NCI-H345 treated with DMSO at 0.1 percent for 48 hours (cell line): ENCODE data around the gene TAS2R46.
"Not testable (repeated sequence)": the region's sequence is repeated elsewhere in the genome, so short reads cannot be mapped to it uniquely, and the experiment has no call there.

ENCODE experiments used
- DNase-seq: peaks from one replicate; lab custom pipeline; 2025; ENCODE audit not compliant: unreplicated experiment; lab: John Stamatoyannopoulos, UW

TAS2R46 gene, protein sequence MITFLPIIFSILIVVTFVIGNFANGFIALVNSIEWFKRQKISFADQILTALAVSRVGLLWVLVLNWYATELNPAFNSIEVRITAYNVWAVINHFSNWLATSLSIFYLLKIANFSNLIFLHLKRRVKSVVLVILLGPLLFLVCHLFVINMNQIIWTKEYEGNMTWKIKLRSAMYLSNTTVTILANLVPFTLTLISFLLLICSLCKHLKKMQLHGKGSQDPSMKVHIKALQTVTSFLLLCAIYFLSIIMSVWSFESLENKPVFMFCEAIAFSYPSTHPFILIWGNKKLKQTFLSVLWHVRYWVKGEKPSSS

DNA sequence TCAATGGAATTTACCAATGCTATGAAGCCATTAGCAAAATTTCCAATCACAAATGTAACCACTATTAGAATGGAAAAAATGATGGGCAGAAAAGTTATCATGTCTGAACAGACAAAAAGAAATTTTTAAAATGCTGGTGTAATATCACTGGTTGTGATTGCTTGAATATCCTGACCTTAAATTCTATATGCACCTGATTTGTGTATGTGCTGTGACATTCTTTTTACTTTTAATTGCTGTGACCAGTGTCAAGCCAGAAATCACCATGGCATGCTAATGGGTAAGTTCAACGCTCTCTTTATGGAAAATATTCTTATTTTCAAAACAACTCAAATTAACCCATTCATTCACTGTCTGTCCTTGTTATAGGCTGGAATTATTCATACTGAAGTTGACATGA is at the start of gene TAS2R46:
TAS2R46 (minus strand) TSS at position 101 of the 400 bp plus-strand sequence; CDS start at position 101, 0 bp downstream.
- DNase-seq = not testable (repeated sequence)

DNA sequence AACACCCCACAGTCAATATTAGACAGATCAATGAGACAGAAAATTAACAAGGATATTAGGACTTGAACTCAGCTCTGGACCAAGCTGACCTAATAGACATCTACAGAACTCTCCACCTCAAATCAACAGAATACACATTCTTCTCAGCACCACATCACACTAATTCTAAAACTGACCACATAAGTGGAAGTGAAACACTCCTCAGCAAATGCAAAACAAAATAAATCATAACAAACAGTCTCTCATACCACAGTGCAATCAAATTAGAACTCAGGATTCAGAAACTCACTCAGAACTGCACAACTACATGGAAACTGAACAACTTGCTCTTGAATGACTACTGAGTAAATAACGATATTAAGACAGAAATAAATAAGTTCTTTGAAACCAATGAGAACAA is 49.1 kb upstream of the TAS2R46 start:
- DNase-seq = not testable (repeated sequence)

DNA sequence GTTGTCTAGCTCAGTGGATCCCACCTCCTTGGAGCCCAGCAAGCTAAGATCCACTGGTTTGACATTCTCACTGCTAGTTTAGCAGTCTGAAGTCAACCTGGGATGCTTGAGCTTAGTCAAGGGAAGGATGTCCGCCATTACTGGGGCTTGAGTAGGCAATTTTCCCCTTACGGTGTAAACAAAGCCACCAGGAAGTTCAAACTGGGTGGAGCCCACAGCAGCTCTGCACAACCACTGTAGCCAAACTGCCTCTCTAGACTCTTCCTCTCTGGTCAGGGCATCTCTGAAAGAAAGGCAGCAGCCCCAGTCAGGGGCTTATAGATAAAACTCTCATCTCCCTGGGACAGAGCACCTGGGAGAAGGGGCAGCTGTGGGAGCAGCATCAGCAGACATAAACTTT is 46.8 kb upstream of the TAS2R46 start:
- no peak for DNase-seq

DNA sequence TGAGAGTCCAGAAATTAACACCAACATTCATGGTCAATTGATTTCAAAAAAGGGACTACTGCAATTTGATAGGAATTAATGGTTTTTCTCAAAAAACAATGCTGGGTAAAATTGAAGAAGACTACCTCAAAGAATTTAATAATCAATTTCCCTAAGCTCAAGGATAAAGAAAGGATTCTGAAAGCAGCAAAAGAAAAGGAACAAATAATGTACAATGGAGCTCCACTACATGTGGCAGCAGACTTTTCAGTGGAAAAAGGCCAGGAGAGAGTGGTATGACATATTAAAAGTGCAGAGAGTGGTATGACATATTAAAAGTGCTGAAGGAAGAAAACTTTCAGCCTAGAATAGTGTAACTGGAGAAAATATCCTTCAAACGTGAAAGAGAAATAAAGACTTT is 45.6 kb upstream of the TAS2R46 start:
- no peak for DNase-seq

DNA sequence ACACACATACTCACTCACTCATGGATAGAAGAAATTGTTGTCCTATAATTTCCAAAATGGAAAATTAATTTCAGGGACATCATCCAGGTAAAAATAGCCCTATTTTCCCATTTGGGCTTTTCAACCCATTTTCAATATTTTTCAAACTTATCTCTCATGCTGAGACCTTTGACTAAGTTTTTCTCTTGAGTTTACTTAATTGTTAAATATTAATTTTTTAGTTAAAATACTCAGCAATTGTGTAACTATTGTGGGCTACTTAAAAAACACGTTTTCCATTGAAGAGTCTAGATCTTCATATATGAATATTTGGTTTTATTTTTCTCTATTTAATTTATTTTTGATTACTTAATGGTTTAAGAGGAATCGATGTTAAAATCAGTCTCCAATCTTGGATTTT is 44.2 kb upstream of the TAS2R46 start:
- DNase-seq = no peak

DNA sequence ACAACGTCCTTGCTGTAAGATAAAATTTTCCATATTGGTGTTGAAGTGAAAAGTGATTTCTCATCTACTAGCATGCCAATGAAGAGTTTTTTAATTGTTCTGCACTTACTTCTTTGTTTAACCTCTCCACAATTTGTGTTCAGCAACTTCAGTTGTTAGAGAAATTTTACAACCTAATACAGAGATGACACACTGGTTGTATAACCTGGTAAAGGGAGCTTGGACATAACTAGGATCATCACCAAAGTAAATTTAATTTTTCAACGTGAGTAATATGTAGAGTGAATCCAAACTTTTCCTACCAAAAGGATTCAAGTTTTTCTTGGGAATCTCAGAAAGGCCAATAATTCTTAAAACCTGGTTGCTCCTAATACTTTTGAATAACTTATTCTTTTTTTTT is 43.5 kb upstream of the TAS2R46 start:
- no peak for DNase-seq

DNA sequence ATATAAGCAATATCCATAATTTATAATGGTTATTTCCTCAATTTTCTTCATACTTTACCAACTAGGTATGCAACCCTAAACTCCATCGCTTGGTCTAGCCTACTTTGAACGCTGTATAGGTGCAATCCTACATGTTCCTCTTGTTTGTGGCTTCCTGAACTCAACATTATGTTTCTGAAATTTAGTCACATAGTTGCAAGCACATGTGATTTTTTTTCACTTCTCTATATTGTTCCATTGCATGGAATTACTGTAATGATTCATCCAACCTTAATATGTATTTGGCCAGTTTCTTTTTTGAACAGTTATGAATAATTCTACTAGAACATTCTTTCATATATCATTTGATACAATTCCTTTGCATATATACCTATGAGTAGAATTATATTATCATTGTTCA is 32.8 kb upstream of the TAS2R46 start:
- not testable (repeated sequence) for DNase-seq

DNA sequence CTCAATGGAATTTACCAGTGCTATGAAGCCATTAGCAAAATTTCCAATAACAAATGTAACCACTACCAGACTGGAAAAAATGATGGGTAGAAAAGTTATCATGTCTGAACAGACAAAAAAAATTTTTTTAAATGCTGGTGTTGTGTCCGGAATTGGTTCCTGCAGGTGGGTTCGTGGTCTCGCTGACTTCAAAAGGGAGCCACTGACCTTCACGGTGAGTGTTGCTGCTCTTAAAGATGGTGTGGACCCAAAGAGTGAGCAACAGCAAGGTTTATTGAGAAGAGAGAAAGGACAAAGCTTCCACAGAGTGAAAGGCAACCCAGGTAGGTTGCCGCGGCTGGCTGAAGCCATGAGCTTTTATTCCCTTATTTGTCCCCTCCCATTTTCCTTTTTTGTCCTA is 30.0 kb upstream of the TAS2R46 start, which contains the start of gene TAS2R43:
TAS2R43 (minus strand) TSS at position 186 of the 400 bp plus-strand sequence; CDS start at position 102, 84 bp downstream.
- no peak for DNase-seq

DNA sequence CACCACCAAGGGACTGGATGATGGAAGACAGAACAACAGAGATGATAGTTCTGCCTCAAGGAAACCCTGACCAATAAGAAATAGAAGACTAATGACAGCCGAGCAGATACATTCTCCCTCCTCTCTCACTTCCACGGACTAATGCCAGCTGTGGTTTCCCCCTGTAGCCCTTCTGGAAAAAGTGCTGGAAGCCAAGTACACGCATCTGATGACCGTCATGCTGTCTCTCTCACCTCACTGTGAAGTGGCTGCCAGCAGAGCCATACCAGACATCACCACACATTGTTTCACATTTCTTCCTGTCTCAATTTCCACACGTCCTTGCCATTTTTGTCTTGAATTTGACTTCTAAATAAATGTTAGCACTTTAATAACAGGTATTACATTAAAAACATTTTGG is 27.2 kb upstream of the TAS2R46 start:
- DNase-seq = no peak

DNA sequence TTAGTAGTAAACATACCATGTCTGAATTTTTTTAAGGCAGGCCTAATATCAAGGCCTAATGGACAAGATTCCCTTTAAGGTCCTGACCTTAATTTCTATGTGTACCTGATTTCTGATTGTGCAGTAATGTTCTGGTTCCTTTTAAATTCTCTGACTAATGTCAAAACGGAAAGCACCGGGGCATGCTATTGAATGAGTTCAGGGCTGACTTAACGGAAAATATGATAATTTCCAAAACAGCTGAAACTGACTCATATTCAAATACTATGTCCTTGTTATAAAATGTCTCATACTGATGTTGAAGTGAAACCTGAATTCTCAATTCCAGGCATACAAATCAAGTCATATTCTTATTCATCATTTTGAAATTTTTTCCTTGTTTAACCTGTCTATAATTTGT is 23.3 kb upstream of the TAS2R46 start:
- DNase-seq = no peak

DNA sequence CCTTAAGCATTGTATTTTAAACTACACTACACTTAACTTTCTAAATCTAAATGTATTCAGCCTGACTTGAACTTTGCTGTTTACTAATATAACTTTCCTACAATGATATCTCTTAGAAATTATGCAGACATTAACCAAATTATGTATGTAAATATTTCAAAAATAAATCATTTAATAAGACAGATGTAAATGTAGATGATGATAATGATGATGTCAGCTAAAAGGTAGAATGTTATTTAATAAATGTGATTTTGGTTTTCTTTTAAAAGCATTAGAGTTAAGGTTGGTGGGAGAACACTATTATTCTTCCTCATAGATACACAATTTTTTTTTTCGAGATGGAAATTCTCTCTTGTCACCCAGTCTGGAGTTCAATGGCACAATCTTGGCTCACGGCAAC is 19.9 kb upstream of the TAS2R46 start:
- no peak for DNase-seq

DNA sequence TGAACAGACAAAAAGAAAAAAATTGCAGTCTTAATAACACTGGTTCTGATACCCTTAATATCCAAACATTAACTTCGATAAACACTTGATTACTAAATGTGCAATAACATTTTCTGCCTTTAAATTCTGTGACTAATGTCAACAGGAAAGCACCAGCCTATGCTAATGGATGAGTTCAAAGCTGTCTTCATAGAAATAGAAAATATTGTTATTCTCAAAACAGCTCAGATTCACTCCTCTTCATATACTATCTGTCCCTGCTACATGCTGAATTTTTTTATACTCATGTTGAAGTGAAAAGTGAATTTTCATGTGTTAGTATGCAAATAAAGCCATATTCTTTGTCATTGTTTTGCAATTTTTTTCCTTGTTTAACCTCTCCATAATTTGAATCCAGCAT is 16.2 kb upstream of the TAS2R46 start:
- DNase-seq = no peak

DNA sequence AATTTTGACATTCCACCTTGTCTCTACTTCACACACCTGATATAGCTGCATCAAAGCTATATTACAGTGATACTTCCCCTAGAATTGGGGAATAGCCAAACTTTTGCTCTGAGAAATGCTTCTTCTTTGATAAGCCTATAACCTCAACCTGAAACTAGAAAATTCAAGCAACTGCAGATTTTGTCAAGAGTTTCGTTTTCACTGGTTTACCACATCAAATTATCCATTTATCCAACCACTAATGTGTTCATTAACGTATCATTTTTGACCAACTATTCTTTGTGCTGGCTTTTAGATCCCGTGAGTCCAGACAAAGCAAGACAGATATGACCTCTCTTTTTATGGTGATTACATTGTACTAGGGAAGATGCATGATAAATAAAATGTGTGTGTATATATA is 13.5 kb upstream of the TAS2R46 start:
- no peak for DNase-seq

DNA sequence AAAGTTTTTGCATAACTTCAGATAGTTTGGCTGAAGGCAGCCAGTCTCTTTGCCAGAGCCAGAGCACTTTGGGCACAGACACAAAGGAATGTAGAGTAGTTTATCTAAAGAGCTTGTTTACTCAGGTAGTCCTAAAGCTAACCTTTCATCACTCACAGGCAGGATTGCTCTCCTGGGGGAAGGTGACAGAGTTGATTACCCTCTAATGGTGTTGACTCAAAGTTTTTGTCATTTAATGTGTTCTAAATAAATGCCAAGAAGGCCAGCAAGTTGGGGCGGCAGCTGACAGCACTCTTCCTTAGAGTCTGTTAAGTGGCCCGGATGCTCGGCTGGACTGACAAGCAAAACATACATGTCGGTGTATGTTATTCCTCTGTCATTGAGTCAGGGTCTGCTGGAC is 9.3 kb upstream of the TAS2R46 start:
- no peak for DNase-seq

DNA sequence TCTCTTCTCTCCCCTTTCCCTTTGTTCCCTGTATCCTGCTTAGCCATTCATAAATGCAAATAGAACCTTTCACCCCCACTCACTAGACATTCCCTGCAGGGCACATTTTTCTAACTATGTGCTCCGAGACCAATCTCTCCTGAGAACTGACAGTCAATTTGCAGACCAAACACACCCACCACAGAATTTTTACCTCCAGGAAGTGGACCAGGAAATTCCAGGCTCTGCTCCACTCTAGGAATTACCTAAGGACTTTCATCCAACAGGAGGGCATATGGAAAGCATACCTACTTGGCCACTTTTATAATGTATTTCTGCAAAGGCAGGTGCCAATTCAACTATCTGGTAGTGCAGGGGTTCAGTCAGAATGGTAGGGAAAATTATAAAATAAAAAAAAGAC is 8.9 kb upstream of the TAS2R46 start:
- DNase-seq = no peak

DNA sequence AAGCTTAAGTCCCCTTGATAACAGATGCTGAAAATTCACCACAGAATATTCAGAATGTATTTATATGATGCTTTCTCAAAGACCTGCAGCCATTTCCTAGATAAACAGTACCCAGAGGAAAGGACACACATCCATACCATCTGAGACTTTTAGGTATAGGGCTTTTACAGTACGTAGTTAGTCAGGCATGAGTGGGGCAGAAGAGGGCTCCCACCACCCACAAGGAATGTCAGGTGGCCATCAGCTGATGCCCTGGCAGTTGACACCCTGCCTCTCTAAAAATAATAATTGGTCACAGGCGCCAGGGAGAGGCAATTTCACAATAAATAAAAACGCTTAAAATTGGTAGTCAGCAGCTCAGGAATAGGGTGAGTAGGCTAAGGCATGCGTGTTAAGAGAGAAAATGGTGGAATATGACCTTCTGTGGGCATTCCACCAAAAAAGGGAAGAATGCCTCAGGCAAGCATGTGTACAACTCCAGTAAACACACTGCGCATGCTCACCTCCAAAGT is 7.8 kb upstream of the TAS2R46 start:
- DNase-seq = no peak

DNA sequence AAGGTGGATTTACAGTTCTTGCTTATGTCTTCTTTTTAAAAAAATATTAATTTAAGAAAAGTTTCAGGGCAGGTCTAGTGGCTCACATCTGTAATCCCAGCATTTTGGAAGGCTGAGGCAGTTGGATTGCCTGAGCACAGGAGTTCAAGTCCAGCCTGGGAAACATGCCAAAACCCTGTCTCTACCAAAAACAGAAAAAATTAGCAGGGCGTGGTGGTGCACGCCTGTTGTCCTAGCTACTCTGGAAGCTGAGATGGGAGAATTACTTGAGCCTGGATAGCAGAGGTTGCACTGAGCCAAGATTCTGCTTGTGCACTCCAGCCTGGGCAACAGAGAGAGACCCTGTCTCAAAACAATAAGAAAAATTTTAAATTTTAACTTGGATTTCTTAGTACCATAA is 5.4 kb upstream of the TAS2R46 start:
- no peak for DNase-seq

DNA sequence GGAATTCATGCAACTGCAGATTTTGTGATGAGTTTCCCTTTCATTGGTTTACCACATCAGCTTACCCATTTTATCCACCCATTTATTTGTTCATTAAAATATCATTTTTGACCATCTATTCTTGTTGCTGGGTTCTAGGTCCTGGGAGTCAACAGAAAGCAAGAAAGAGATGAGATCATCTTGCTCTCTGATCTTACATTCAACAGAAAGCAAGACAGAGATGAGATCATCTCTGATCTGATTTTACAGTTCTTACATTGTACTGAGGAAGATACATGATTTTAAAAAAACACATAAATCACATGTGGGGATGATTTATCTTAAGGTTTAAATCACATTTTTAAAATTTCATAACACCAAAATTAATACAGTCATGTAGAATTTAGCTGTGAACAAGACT is 2.3 kb downstream of the TAS2R46 start:
- DNase-seq = no peak

DNA sequence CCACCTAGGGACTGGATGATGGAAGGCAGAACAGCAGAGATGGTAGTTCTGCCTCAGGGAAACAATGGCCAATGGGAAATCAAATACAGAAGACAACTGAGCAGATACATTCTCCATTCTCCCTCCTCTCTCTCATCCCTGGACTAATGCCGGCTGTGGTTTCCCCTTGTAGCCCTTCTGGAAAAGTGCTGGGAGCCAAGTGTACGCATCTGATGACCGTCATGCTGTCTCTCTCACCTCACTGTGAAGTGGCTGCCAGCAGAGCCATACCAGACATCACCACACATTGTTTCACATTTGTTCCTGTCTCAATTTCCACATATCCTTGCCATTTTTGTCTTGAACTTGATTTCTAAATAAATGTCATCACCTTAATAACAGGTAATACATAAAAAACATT is 3.1 kb downstream of the TAS2R46 start:
- no peak for DNase-seq

DNA sequence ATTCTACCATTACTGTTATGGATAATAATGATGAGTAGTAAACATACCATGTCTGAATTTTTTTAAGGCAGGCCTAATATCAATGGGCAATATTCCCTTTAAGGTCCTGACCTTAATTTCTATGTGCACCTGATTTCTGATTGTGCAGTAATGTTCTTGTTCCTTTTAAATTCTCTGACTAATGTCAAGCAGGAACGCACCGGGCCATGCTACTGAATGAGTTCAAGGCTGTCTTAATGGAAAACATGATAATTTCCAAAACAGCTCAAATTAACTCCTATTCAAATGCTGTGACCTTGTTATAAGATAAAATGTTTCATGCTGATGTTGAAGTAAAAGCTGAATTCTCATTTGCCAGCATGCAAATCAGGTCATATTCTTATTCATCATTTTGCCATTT is 6.8 kb downstream of the TAS2R46 start:
- DNase-seq = no peak

DNA sequence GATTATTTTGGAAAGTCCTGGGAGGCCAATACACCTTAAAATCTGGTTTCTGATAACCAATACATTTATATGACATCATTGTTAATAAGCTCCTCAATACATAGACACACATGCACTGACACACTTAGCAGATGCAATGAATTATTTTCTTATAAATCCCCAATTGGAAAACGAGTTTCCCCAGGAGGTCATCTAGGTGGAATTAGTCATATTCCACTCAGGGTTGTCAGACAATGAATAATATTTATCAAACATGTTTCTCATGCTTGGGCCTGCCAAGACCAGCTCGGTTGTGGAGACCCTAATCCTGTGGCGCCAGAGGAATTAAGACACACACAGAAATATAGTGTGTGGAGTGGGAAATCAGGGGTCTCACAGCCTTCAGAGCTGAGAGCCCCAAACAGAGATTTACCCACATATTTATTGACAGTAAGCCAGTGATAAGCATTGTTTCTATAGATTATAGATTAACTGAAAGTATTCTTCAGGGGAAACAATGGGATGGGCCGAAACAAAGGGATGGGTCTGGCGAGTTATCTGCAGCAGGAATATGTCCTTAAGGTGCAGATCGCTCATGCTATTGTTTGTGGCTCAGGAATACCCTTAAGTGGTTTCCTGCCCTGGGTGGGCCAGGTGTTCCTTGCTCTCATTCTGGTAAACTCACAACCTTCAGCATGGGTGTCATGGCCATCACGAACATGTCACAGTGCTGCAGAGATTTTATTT is 12.1 kb downstream of the TAS2R46 start:
- DNase-seq = not testable (repeated sequence)

DNA sequence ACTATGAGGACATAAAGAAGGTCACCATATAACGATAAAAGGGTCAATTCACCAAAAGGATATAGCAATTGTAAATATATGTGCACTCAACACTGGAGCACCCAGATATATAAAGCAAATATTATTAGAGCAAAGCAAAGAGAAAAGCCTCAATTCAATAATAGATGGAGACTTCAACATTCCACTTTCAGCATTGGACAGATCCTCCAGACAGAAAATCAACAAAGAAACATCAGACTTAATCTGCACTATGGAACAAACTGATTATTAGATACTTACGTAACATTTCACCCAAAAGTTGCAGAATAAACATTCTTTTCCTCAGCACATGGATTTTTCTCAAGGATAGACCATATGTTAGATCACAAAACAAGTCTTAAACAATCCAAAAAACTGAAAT is 20.7 kb downstream of the TAS2R46 start:
- not testable (repeated sequence) for DNase-seq
